Naive thymus-derived CD4-positive, alpha-beta T cell (primary cell): ENCODE results near the gene SCYL1. TPM values are rescaled to one million over a fixed set of nuclear protein-coding genes. Genes with fewer than 3 reads are reported as not detected.
A peak's percentile ranks its signal among the peaks of the same experiment; 100 is the strongest.

Experiments
- ATAC-seq: fragments of 150-1000 bp; cut with Tn5 transposase; 2 replicates; pipeline ENCODE4 v1.10.0; 2021; ENCODE audit warnings: mild to moderate bottlenecking, moderate library complexity
- CTCF ChIA-PET: fragments of 350-600 bp; sonication (Branson Sonifier 250); formaldehyde crosslinking; loops from one replicate; lab custom pipeline; 2021; ENCODE audit warnings: antibody characterized with exemption; lab: Charles Lee
- POLR2A ChIA-PET: fragments of 350-600 bp; sonication (Branson Sonifier 250); formaldehyde crosslinking; loops from one replicate; lab custom pipeline; 2021; ENCODE audit warnings: antibody characterized with exemption, inconsistent platforms; lab: Charles Lee
- DNase-seq, 9 donors: peaks; one replicate each; pipeline versions ENCODE4 v3.0.0 to v3.0.0-alpha.2; 2020 to 2022; ENCODE audit warnings: mixed read lengths in 1 of 9
- H3K27ac ChIP-seq: one replicate; pipeline ENCODE4 v1.7.0; 2013; ENCODE audit warnings: mild to moderate bottlenecking, low read depth, low read length, moderate library complexity
- H3K27me3 ChIP-seq, 2 donors: one replicate each; pipeline ENCODE4 v1.7.0; 2013; ENCODE audit warnings: low read length in 2 of 2, mild to moderate bottlenecking in 2 of 2, moderate library complexity in 2 of 2; ENCODE audit not compliant: control insufficient read depth in 2 of 2, insufficient read depth in 2 of 2
- H3K36me3 ChIP-seq, 3 experiments: 1 replicate in 2 of 3; 2 replicates in 1 of 3; pipeline ENCODE4 v1.7.0; 2013; ENCODE audit warnings: low read length in 3 of 3, mild to moderate bottlenecking in 3 of 3, moderate library complexity in 1 of 3; ENCODE audit not compliant: insufficient read depth in 3 of 3, control insufficient read depth in 2 of 3
- H3K4me1 ChIP-seq, 2 donors: one replicate each; pipeline ENCODE4 v1.7.0; 2013; ENCODE audit warnings: low read length in 2 of 2, mild to moderate bottlenecking in 2 of 2, moderate library complexity in 1 of 2; ENCODE audit not compliant: control insufficient read depth in 2 of 2, insufficient read depth in 2 of 2
- H3K4me3 ChIP-seq: 2 replicates; pipeline ENCODE4 v1.7.0; 2013; ENCODE audit warnings: mild to moderate bottlenecking, low read length
- H3K9me3 ChIP-seq, 3 experiments: 1 replicate in 2 of 3; 2 replicates in 1 of 3; pipeline ENCODE4 v1.7.0; 2013; ENCODE audit warnings: low read length in 3 of 3; ENCODE audit not compliant: control insufficient read depth in 2 of 3
- H3K27ac Mint-ChIP-seq, 9 donors: one replicate each; pipeline ENCODE4 v1.8.0; 2020 to 2022; ENCODE audit warnings: mixed read lengths in 9 of 9, mild to moderate bottlenecking in 8 of 9, moderate library complexity in 5 of 9, inconsistent platforms in 2 of 9
- H3K27me3 Mint-ChIP-seq, 5 donors: one replicate each; pipeline ENCODE4 v1.8.0; 2021 to 2022; ENCODE audit warnings: mixed read lengths in 5 of 5, mild to moderate bottlenecking in 1 of 5
- H3K36me3 Mint-ChIP-seq, 5 donors: one replicate each; pipeline ENCODE4 v1.8.0; 2020 to 2022; ENCODE audit warnings: mixed read lengths in 5 of 5, mild to moderate bottlenecking in 3 of 5, inconsistent platforms in 1 of 5
- H3K4me1 Mint-ChIP-seq, 7 donors: one replicate each; pipeline ENCODE4 v1.8.0; 2020 to 2022; ENCODE audit warnings: mixed read lengths in 7 of 7, mild to moderate bottlenecking in 3 of 7, inconsistent platforms in 1 of 7
- H3K4me3 Mint-ChIP-seq, 10 donors: one replicate each; pipeline ENCODE4 v1.8.0; 2020 to 2022; ENCODE audit warnings: mild to moderate bottlenecking in 10 of 10, mixed read lengths in 10 of 10, moderate library complexity in 6 of 10, inconsistent platforms in 2 of 10
- H3K9me3 Mint-ChIP-seq, 11 donors: one replicate each; pipeline ENCODE4 v1.8.0; 2020 to 2022; ENCODE audit warnings: mixed read lengths in 11 of 11, mild to moderate bottlenecking in 4 of 11, inconsistent platforms in 1 of 11, moderate library complexity in 1 of 11
- intact Hi-C, 2 donors: fragments of 100-400 bp; cut with micrococcal nuclease; formaldehyde crosslinking; loops; one replicate each; pipeline ENCODE4 v1.15.1; 2023
- polyA plus RNA-seq, 2 donors: library from polyadenylated mRNA; unstranded; fragments of 300-500 nt; fragmentation: Illumina TruSeq; gene quantifications; one replicate each; pipeline ENCODE4 v1.2.3, GENCODE V29; 2021
- total RNA-seq, 6 experiments: library from RNA in 5 of 6; stranded (reverse) in 5 of 6; gene quantifications; 1 replicate in 5 of 6; 2 replicates in 1 of 6; pipeline ENCODE4 v1.2.3 and lab custom pipeline; 2021 to 2026

The SCYL1 gene
- total and polyA plus RNA-seq, 7 experiments from 2014 or later, result 27.0 to 79.8 (median 69.1) TPM

- no peak for DNase-seq
- Histone ChIP-seq H3K27ac (peak overlapping the region; percentile 37), H3K4me3 (no peak overlapping the region), H3K36me3 (no peaks in the 10 kb centered on the region), H3K27me3 (no peaks in the 10 kb centered on the region), H3K4me1 (peaks cover 6 to 12% of the 10 kb centered on the region in 2 donors), H3K9me3 (no peaks in the 10 kb centered on the region)
- intact Hi-C loops, result no loop called here
- ChIA-PET POLR2A (interaction anchor here (0.8 to 18.6 kb wide), 6 partner anchors 8 to 344 kb away, joined by 3 to 1164 read pairs (median 64); partner anchors contain the start of genes MALAT1 and NEAT1), CTCF (interaction anchor here (0.7 to 3.6 kb wide), 5 partner anchors 9 to 60 kb away, joined by 3 to 18 read pairs (median 4); partner anchors contain the start of gene MALAT1)
- ATAC-seq, result no peak
- peak overlapping the region in 6 of 10 donors; percentile 5 to 59 (median 20) for H3K4me3 Mint-ChIP-seq
- peaks cover 8 to 28% (median 14%) of the 10 kb centered on the region in 7 donors for H3K4me1 Mint-ChIP-seq
- H3K9me3 Mint-ChIP-seq, result peaks cover 0 to 2% (median 0%) of the 10 kb centered on the region in 11 donors
- H3K27me3 Mint-ChIP-seq, result peaks cover 0 to 4% (median 0%) of the 10 kb centered on the region in 5 donors
- peak overlapping the region in 5 of 9 donors; percentile 56 to 80 (median 75) for H3K27ac Mint-ChIP-seq
- no peaks in the 10 kb centered on the region for H3K36me3 Mint-ChIP-seq
Measured at GRCh38 chr11:65479184-65480145, 45.4 kb upstream of the SCYL1 start.

- H3K4me3 ChIP-seq, result no peak overlapping the region
- DNase-seq (no peak), ATAC-seq (no peak)
- no peaks in the 10 kb centered on the region for H3K27me3 ChIP-seq
- Mint-ChIP-seq H3K36me3 (no peaks in the 10 kb centered on the region), H3K9me3 (peaks cover 0 to 2% (median 0%) of the 10 kb centered on the region in 11 donors), H3K4me3 (no peak overlapping the region), H3K27ac (no peak overlapping the region), H3K4me1 (peaks cover 0 to 19% (median 6%) of the 10 kb centered on the region in 7 donors), H3K27me3 (peaks cover 0 to 4% (median 0%) of the 10 kb centered on the region in 5 donors)
- no peaks in the 10 kb centered on the region for H3K36me3 ChIP-seq
- intact Hi-C loops, result no loop called here
- no peak overlapping the region for H3K27ac ChIP-seq
- no peaks in the 10 kb centered on the region for H3K9me3 ChIP-seq
- POLR2A ChIA-PET, result interaction anchor here (0.8 to 18.8 kb wide), 5 partner anchors 8 to 22 kb away, joined by 5 to 1164 read pairs (median 122); partner anchors contain the start of gene MALAT1
- CTCF ChIA-PET, result interaction anchor here (1.2 kb wide), 1 partner anchor 10 kb away, joined by 4 read pairs; no protein-coding TSS in a partner anchor
- H3K4me1 ChIP-seq, result peaks cover under 1 to 4% of the 10 kb centered on the region in 2 donors
Measured at GRCh38 chr11:65482306-65482850, 42.5 kb upstream of the SCYL1 start.

GRCh38 chr11:65485920-65486219 is 39.0 kb upstream of the SCYL1 start:
- H3K9me3 Mint-ChIP-seq, result no peaks in the 10 kb centered on the region
- peaks cover 0 to 4% (median 0%) of the 10 kb centered on the region in 5 donors for H3K27me3 Mint-ChIP-seq
- no peak for ATAC-seq
- ChIA-PET CTCF (interaction anchor here (1.4 kb wide), 1 partner anchor 14 kb away, joined by 3 read pairs; no protein-coding TSS in a partner anchor), POLR2A (interaction anchor here (1.3 to 27.5 kb wide), 4 partner anchors 9 to 66 kb away, joined by 8 to 2591 read pairs (median 359); partner anchors contain the start of genes MALAT1 and NEAT1)
- H3K4me3 Mint-ChIP-seq, result no peak overlapping the region
- peaks cover 0 to 9% of the 10 kb centered on the region in 2 donors for H3K4me1 ChIP-seq
- no peak overlapping the region for H3K27ac Mint-ChIP-seq
- intact Hi-C loops, result no loop called here
- H3K27me3 ChIP-seq, result no peaks in the 10 kb centered on the region
- H3K27ac ChIP-seq, result no peak overlapping the region
- H3K4me3 ChIP-seq, result no peak overlapping the region
- H3K36me3 Mint-ChIP-seq, result no peaks in the 10 kb centered on the region
- DNase-seq, result no peak
- no peaks in the 10 kb centered on the region for H3K36me3 ChIP-seq
- H3K9me3 ChIP-seq, result no peaks in the 10 kb centered on the region
- peaks cover 14 to 30% (median 23%) of the 10 kb centered on the region in 7 donors for H3K4me1 Mint-ChIP-seq

- no peak overlapping the region for H3K4me3 ChIP-seq
- DNase-seq, result no peak
- peaks cover 0 to 4% (median 0%) of the 10 kb centered on the region in 5 donors for H3K27me3 Mint-ChIP-seq
- ATAC-seq, result no peak
- peaks cover 15 to 31% (median 23%) of the 10 kb centered on the region in 7 donors for H3K4me1 Mint-ChIP-seq
- H3K9me3 Mint-ChIP-seq, result no peaks in the 10 kb centered on the region
- H3K27me3 ChIP-seq, result no peaks in the 10 kb centered on the region
- no peaks in the 10 kb centered on the region for H3K9me3 ChIP-seq
- intact Hi-C loops, result no loop called here
- no peaks in the 10 kb centered on the region for H3K36me3 ChIP-seq
- H3K27ac ChIP-seq, result no peak overlapping the region
- ChIA-PET POLR2A (interaction anchor here (0.6 to 27.5 kb wide), 6 partner anchors 9 to 155 kb away, joined by 3 to 2591 read pairs (median 69); partner anchors contain the start of genes MALAT1 and NEAT1), CTCF (interaction anchor here (0.7 to 1.1 kb wide), 2 partner anchors 18 to 70 kb away, joined by 3 read pairs; no protein-coding TSS in a partner anchor)
- H3K4me1 ChIP-seq, result peaks cover 0 to 9% of the 10 kb centered on the region in 2 donors
- H3K27ac Mint-ChIP-seq, result no peak overlapping the region
- H3K36me3 Mint-ChIP-seq, result no peaks in the 10 kb centered on the region
- peak overlapping the region in 1 of 10 donors; percentile 6 for H3K4me3 Mint-ChIP-seq
Measured at GRCh38 chr11:65486570-65487466, 38.1 kb upstream of the SCYL1 start.

GRCh38 chr11:65487467-65488272 is 37.2 kb upstream of the SCYL1 start:
- CTCF ChIA-PET, result interaction anchor here (0.7 to 1.1 kb wide), 5 partner anchors 8 to 71 kb away, joined by 3 to 4 read pairs (median 3); no protein-coding TSS in a partner anchor
- intact Hi-C loops, result no loop called here
- no peak overlapping the region for H3K27ac ChIP-seq
- Mint-ChIP-seq H3K4me3 (peak overlapping the region in 6 of 10 donors; percentile 19 to 58 (median 35)), H3K9me3 (no peaks in the 10 kb centered on the region), H3K4me1 (peaks cover 19 to 36% (median 23%) of the 10 kb centered on the region in 7 donors), H3K36me3 (no peaks in the 10 kb centered on the region), H3K27ac (peak overlapping the region in 5 of 9 donors; percentile 25 to 88 (median 44)), H3K27me3 (no peaks in the 10 kb centered on the region)
- DNase-seq, result peak in 1 of 9 donors; percentile 54
- no peaks in the 10 kb centered on the region for H3K9me3 ChIP-seq
- no peak overlapping the region for H3K4me3 ChIP-seq
- POLR2A ChIA-PET, result interaction anchor here (2.4 to 27.5 kb wide), 5 partner anchors 9 to 67 kb away, joined by 10 to 2591 read pairs (median 122); partner anchors contain the start of genes MALAT1 and NEAT1
- no peaks in the 10 kb centered on the region for H3K36me3 ChIP-seq
- H3K4me1 ChIP-seq, result peaks cover 0 to 9% of the 10 kb centered on the region in 2 donors
- no peaks in the 10 kb centered on the region for H3K27me3 ChIP-seq
- peak; percentile 78 for ATAC-seq
